PC-3 (cell line): ENCODE measurements around the gene LRP11.

Experiments used
- CTCF ChIP-seq: fragments of 300-600 bp; sonication (generic); conservative IDR thresholded peaks from 2 replicates; pipeline ENCODE4 v1.5.1; 2017; ENCODE audit warnings: antibody characterized with exemption, low read depth, mild to moderate bottlenecking, low read length
- EZH2 ChIP-seq: fragments of 300-600 bp; sonication (generic); IDR thresholded peaks from one replicate; pipeline ENCODE4 v1.6.1; 2017; ENCODE audit warnings: antibody characterized with exemption, mild to moderate bottlenecking, low read length; ENCODE audit not compliant: unreplicated experiment
- EZH2phosphoT487 ChIP-seq: fragments of 300-600 bp; sonication (generic); IDR thresholded peaks from 2 replicates; pipeline ENCODE4 v1.6.1; 2018; ENCODE audit warnings: mild to moderate bottlenecking, antibody characterized with exemption, low read length, borderline replicate concordance

GRCh38 chr6:149881860-149882259 lies 17.7 kb upstream of the LRP11 start:
- TF ChIP-seq CTCF (no peak), EZH2 (no peak), EZH2phosphoT487 (no peak)
